Measurements from ENCODE around the gene CAPN7.

Gene CAPN7

GRCh38 chr3:15279205-15279604 is 73.2 kb downstream of the CAPN7 start:
- no peak overlapping the region for H3K9ac ChIP-seq (ENCODE audit: low read depth, low read length, poor library complexity)
- H3K36me3 ChIP-seq (replicated peaks in 1 of 2; ENCODE audit: control insufficient read depth in 2 of 2, insufficient read depth in 2 of 2, low read length in 2 of 2) = no peaks in the 10 kb centered on the region
- H2AK5ac ChIP-seq (ENCODE audit: low read depth, low read length) = no peak overlapping the region
- no peak overlapping the region for H3K27ac ChIP-seq (replicated peaks; ENCODE audit: low read length)
- H3K9me3 ChIP-seq (replicated peaks in 1 of 2; ENCODE audit: control insufficient read depth in 2 of 2, insufficient read depth in 1 of 2, low read depth in 1 of 2, low read length in 2 of 2) = no peaks in the 10 kb centered on the region
- no peak overlapping the region for H3K14ac ChIP-seq (ENCODE audit: low read length)
- H2BK120ac ChIP-seq (ENCODE audit: low read depth, low read length) = no peak overlapping the region
- H3K23ac ChIP-seq (ENCODE audit: low read depth, low read length, poor library complexity) = no peak overlapping the region
- no peak overlapping the region for H2BK12ac ChIP-seq (ENCODE audit: low read length)
- H2AFZ ChIP-seq (ENCODE audit: low read length) = no peak overlapping the region
- no peak overlapping the region for H2BK15ac ChIP-seq (ENCODE audit: low read length)
- no peaks in the 10 kb centered on the region for H3K79me1 ChIP-seq (ENCODE audit: low read depth, low read length)
- DNase-seq (ENCODE audit: low spot score) = no peak
- no peak overlapping the region for H3K4me3 ChIP-seq (ENCODE audit: low read length in 2 of 2)
- WGBS, 2 donors (ENCODE audit: extremely low coverage in 2 of 2, insufficient read length in 2 of 2, insufficient replicate concordance in 1 of 2) = no CpG with 5 or more reads among the region's 4 CpGs
- no peak overlapping the region for H3K18ac ChIP-seq (ENCODE audit: low read length)
- H3K4me2 ChIP-seq (ENCODE audit: insufficient read depth, low read length, poor library complexity, severe bottlenecking) = no peak overlapping the region
- H3K27me3 ChIP-seq (ENCODE audit: control insufficient read depth in 3 of 3, insufficient read depth in 3 of 3, low read depth in 1 of 3, low read length in 3 of 3) = no peaks in the 10 kb centered on the region
- H2BK5ac ChIP-seq (ENCODE audit: low read length) = no peak overlapping the region
- no peak overlapping the region for H4K91ac ChIP-seq (ENCODE audit: low read depth, low read length, poor library complexity)
- H4K8ac ChIP-seq (ENCODE audit: low read depth, low read length) = no peak overlapping the region
- H3K4ac ChIP-seq (ENCODE audit: low read length) = no peak overlapping the region
- H3K4me1 ChIP-seq (ENCODE audit: control insufficient read depth in 2 of 2, insufficient read depth in 1 of 2, low read depth in 1 of 2, low read length in 2 of 2) = no peaks in the 10 kb centered on the region

GRCh38 chr3:15279671-15280402 is 73.8 kb downstream of the CAPN7 start:
- H2BK120ac ChIP-seq (ENCODE audit: low read depth, low read length) = no peak overlapping the region
- no peak overlapping the region for H3K4me3 ChIP-seq (ENCODE audit: low read length in 2 of 2)
- no peak overlapping the region for H4K8ac ChIP-seq (ENCODE audit: low read depth, low read length)
- H4K91ac ChIP-seq (ENCODE audit: low read depth, low read length, poor library complexity) = no peak overlapping the region
- H2BK15ac ChIP-seq (ENCODE audit: low read length) = no peak overlapping the region
- H3K27me3 ChIP-seq (ENCODE audit: control insufficient read depth in 3 of 3, insufficient read depth in 3 of 3, low read depth in 1 of 3, low read length in 3 of 3) = no peaks in the 10 kb centered on the region
- WGBS, 2 donors (ENCODE audit: extremely low coverage in 2 of 2, insufficient read length in 2 of 2, insufficient replicate concordance in 1 of 2) = no CpG with 5 or more reads among the region's 12 CpGs
- no peak overlapping the region for H3K4ac ChIP-seq (ENCODE audit: low read length)
- H2BK12ac ChIP-seq (ENCODE audit: low read length) = no peak overlapping the region
- no peak overlapping the region for H3K4me2 ChIP-seq (ENCODE audit: insufficient read depth, low read length, poor library complexity, severe bottlenecking)
- no peak overlapping the region for H3K27ac ChIP-seq (replicated peaks; ENCODE audit: low read length)
- no peaks in the 10 kb centered on the region for H3K36me3 ChIP-seq (replicated peaks in 1 of 2; ENCODE audit: control insufficient read depth in 2 of 2, insufficient read depth in 2 of 2, low read length in 2 of 2)
- no peak overlapping the region for H3K9ac ChIP-seq (ENCODE audit: low read depth, low read length, poor library complexity)
- no peak overlapping the region for H3K18ac ChIP-seq (ENCODE audit: low read length)
- H3K14ac ChIP-seq (ENCODE audit: low read length) = no peak overlapping the region
- no peaks in the 10 kb centered on the region for H3K79me1 ChIP-seq (ENCODE audit: low read depth, low read length)
- peaks cover 0 to 3% of the 10 kb centered on the region in 2 donors for H3K4me1 ChIP-seq (ENCODE audit: control insufficient read depth in 2 of 2, insufficient read depth in 1 of 2, low read depth in 1 of 2, low read length in 2 of 2)
- DNase-seq (ENCODE audit: low spot score) = no peak
- H3K9me3 ChIP-seq (replicated peaks in 1 of 2; ENCODE audit: control insufficient read depth in 2 of 2, insufficient read depth in 1 of 2, low read depth in 1 of 2, low read length in 2 of 2) = no peaks in the 10 kb centered on the region
- H3K23ac ChIP-seq (ENCODE audit: low read depth, low read length, poor library complexity) = no peak overlapping the region
- H2BK5ac ChIP-seq (ENCODE audit: low read length) = no peak overlapping the region
- H2AFZ ChIP-seq (ENCODE audit: low read length) = no peak overlapping the region
- H2AK5ac ChIP-seq (ENCODE audit: low read depth, low read length) = no peak overlapping the region

- H4K91ac ChIP-seq (ENCODE audit: low read depth, low read length, poor library complexity) = no peak overlapping the region
- no peaks in the 10 kb centered on the region for H3K36me3 ChIP-seq (replicated peaks in 1 of 2; ENCODE audit: control insufficient read depth in 2 of 2, insufficient read depth in 2 of 2, low read length in 2 of 2)
- peaks cover 0 to 3% of the 10 kb centered on the region in 2 donors for H3K4me1 ChIP-seq (ENCODE audit: control insufficient read depth in 2 of 2, insufficient read depth in 1 of 2, low read depth in 1 of 2, low read length in 2 of 2)
- no peaks in the 10 kb centered on the region for H3K79me1 ChIP-seq (ENCODE audit: low read depth, low read length)
- H3K14ac ChIP-seq (ENCODE audit: low read length) = no peak overlapping the region
- no peak overlapping the region for H3K27ac ChIP-seq (replicated peaks; ENCODE audit: low read length)
- H2BK5ac ChIP-seq (ENCODE audit: low read length) = no peak overlapping the region
- H3K4me3 ChIP-seq (ENCODE audit: low read length in 2 of 2) = no peak overlapping the region
- no peaks in the 10 kb centered on the region for H3K9me3 ChIP-seq (replicated peaks in 1 of 2; ENCODE audit: control insufficient read depth in 2 of 2, insufficient read depth in 1 of 2, low read depth in 1 of 2, low read length in 2 of 2)
- H2BK15ac ChIP-seq (ENCODE audit: low read length) = no peak overlapping the region
- H4K8ac ChIP-seq (ENCODE audit: low read depth, low read length) = peak overlapping the region; percentile 73
- no CpG with 5 or more reads among the region's 10 CpGs for WGBS, 2 donors (ENCODE audit: extremely low coverage in 2 of 2, insufficient read length in 2 of 2, insufficient replicate concordance in 1 of 2)
- no peak overlapping the region for H2AFZ ChIP-seq (ENCODE audit: low read length)
- H3K18ac ChIP-seq (ENCODE audit: low read length) = no peak overlapping the region
- no peak overlapping the region for H3K9ac ChIP-seq (ENCODE audit: low read depth, low read length, poor library complexity)
- no peak for DNase-seq (ENCODE audit: low spot score)
- H3K23ac ChIP-seq (ENCODE audit: low read depth, low read length, poor library complexity) = no peak overlapping the region
- H2BK12ac ChIP-seq (ENCODE audit: low read length) = no peak overlapping the region
- no peaks in the 10 kb centered on the region for H3K27me3 ChIP-seq (ENCODE audit: control insufficient read depth in 3 of 3, insufficient read depth in 3 of 3, low read depth in 1 of 3, low read length in 3 of 3)
- no peak overlapping the region for H2AK5ac ChIP-seq (ENCODE audit: low read depth, low read length)
- H2BK120ac ChIP-seq (ENCODE audit: low read depth, low read length) = no peak overlapping the region
- no peak overlapping the region for H3K4me2 ChIP-seq (ENCODE audit: insufficient read depth, low read length, poor library complexity, severe bottlenecking)
- no peak overlapping the region for H3K4ac ChIP-seq (ENCODE audit: low read length)
These were observed 74.9 kb downstream of the CAPN7 start for GRCh38 chr3:15280853-15281532.

DNA sequence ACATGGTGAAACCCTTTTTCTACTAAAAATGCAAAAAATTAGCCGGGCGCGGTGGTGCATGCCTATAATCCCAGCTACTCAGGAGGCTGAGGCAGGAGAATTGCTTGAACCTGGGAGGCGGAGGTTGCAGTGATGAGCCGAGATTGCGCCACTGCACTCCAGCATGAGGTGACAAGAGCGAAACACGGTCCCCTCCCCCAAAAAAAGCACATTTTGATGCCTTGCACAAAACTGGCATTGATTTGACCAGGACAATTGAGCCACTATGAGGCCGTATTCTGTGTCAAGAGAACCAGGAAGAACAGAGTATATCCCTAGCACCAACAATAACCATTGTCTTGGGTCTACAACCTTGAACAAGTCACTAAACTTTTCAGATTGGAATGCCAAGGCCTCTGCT is 75.8 kb downstream of the CAPN7 start:
- Histone ChIP-seq H3K9ac (ENCODE audit: low read depth, low read length, poor library complexity) (no peak overlapping the region), H2BK12ac (ENCODE audit: low read length) (no peak overlapping the region), H3K4ac (ENCODE audit: low read length) (no peak overlapping the region), H3K14ac (ENCODE audit: low read length) (no peak overlapping the region), H3K79me1 (ENCODE audit: low read depth, low read length) (no peaks in the 10 kb centered on the region), H3K27ac (replicated peaks; ENCODE audit: low read length) (no peak overlapping the region), H3K4me2 (ENCODE audit: insufficient read depth, low read length, poor library complexity, severe bottlenecking) (no peak overlapping the region), H3K23ac (ENCODE audit: low read depth, low read length, poor library complexity) (no peak overlapping the region), H2AK5ac (ENCODE audit: low read depth, low read length) (no peak overlapping the region), H3K36me3 (replicated peaks in 1 of 2; ENCODE audit: control insufficient read depth in 2 of 2, insufficient read depth in 2 of 2, low read length in 2 of 2) (no peaks in the 10 kb centered on the region), H3K9me3 (replicated peaks in 1 of 2; ENCODE audit: control insufficient read depth in 2 of 2, insufficient read depth in 1 of 2, low read depth in 1 of 2, low read length in 2 of 2) (no peaks in the 10 kb centered on the region), H2AFZ (ENCODE audit: low read length) (no peak overlapping the region), H3K4me1 (ENCODE audit: control insufficient read depth in 2 of 2, insufficient read depth in 1 of 2, low read depth in 1 of 2, low read length in 2 of 2) (peaks cover 0 to 3% of the 10 kb centered on the region in 2 donors), H2BK15ac (ENCODE audit: low read length) (no peak overlapping the region), H2BK5ac (ENCODE audit: low read length) (no peak overlapping the region), H4K91ac (ENCODE audit: low read depth, low read length, poor library complexity) (no peak overlapping the region), H3K18ac (ENCODE audit: low read length) (no peak overlapping the region), H2BK120ac (ENCODE audit: low read depth, low read length) (no peak overlapping the region), H3K27me3 (ENCODE audit: control insufficient read depth in 3 of 3, insufficient read depth in 3 of 3, low read depth in 1 of 3, low read length in 3 of 3) (no peaks in the 10 kb centered on the region), H4K8ac (ENCODE audit: low read depth, low read length) (no peak overlapping the region), H3K4me3 (ENCODE audit: low read length in 2 of 2) (no peak overlapping the region)
- no CpG with 5 or more reads among the region's 9 CpGs for WGBS, 2 donors (ENCODE audit: extremely low coverage in 2 of 2, insufficient read length in 2 of 2, insufficient replicate concordance in 1 of 2)
- no peak for DNase-seq (ENCODE audit: low spot score)

Measured in neuronal stem cell (in vitro differentiated cells).